IMR-90 (cell line): ENCODE results near the gene NFIA. TPM values are rescaled to one million over a fixed set of nuclear protein-coding genes. Genes with fewer than 3 reads are reported as not detected.

Source experiments
- ATAC-seq: fragments of 200-7000 bp; cut with Tn5 transposase; 2 replicates; pipeline ENCODE4 v1.9.1; 2020; ENCODE audit warnings: low read depth, mild to moderate bottlenecking, moderate library complexity
- BruUV-seq: library from RNA; stranded (reverse); fragments of 400-500 nt; replicated peaks from 2 replicates; lab custom pipeline; 2021; lab: Mats Ljungman, UMichigan
- CTCF ChIA-PET: fragments of 300-600 bp; formaldehyde crosslinking; extraction: SDS; loops from one replicate; lab custom pipeline; 2021; ENCODE audit warnings: antibody characterized with exemption; lab: Yijun Ruan, JAX
- POLR2A ChIA-PET: fragments of 300-600 bp; sonication (Branson Sonifier 250); formaldehyde crosslinking; loops from one replicate; lab custom pipeline; 2022; ENCODE audit warnings: antibody characterized with exemption; ENCODE audit not compliant: unreplicated experiment; lab: Charles Lee
- DNase-seq: peaks from one replicate; pipeline ENCODE4 v3.0.0; 2013
- H2AFZ ChIP-seq: replicated peaks from 2 replicates; pipeline ENCODE3; 2013; ENCODE audit warnings: low read length, mild to moderate bottlenecking; ENCODE audit not compliant: poor library complexity
- H2AK5ac ChIP-seq: 2 replicates; pipeline ENCODE4 v1.6.1; 2013; ENCODE audit warnings: low read depth, low read length, inconsistent platforms
- H2AK9ac ChIP-seq: replicated peaks from 2 replicates; pipeline ENCODE3; 2013; ENCODE audit warnings: mild to moderate bottlenecking, low read depth, low read length, moderate library complexity; ENCODE audit not compliant: poor library complexity
- H2BK120ac ChIP-seq: 2 replicates; pipeline ENCODE4 v1.6.1; 2013; ENCODE audit warnings: low read depth, low read length, inconsistent platforms
- H2BK15ac ChIP-seq: 3 replicates; pipeline ENCODE4 v1.6.1; 2013; ENCODE audit warnings: low read depth, low read length, inconsistent platforms
- H2BK20ac ChIP-seq: 2 replicates; pipeline ENCODE4 v1.6.1; 2013; ENCODE audit warnings: low read depth, mild to moderate bottlenecking, inconsistent platforms, low read length, moderate library complexity
- H2BK5ac ChIP-seq: 2 replicates; pipeline ENCODE4 v1.6.1; 2013; ENCODE audit warnings: mild to moderate bottlenecking, low read depth, low read length, inconsistent platforms; ENCODE audit not compliant: poor library complexity, severe bottlenecking
- H3K14ac ChIP-seq: replicated peaks from 2 replicates; pipeline ENCODE4 v1.6.1; 2013; ENCODE audit warnings: low read depth, low read length, inconsistent platforms
- H3K18ac ChIP-seq: 2 replicates; pipeline ENCODE4 v1.6.1; 2013; ENCODE audit warnings: low read depth, low read length, control low read depth
- H3K23ac ChIP-seq: 2 replicates; pipeline ENCODE4 v1.6.1; 2013; ENCODE audit warnings: low read depth, low read length, inconsistent platforms
- H3K27ac ChIP-seq: 2 replicates; pipeline ENCODE4 v1.5.1; 2013; ENCODE audit warnings: mild to moderate bottlenecking, control low read depth, low read length; ENCODE audit not compliant: insufficient read depth
- H3K27me3 ChIP-seq: 2 replicates; pipeline ENCODE4 v1.6.1; 2013; ENCODE audit warnings: low read length; ENCODE audit not compliant: control insufficient read depth, insufficient read depth
- H3K36me3 ChIP-seq: 2 replicates; pipeline ENCODE4 v1.6.1; 2013; ENCODE audit warnings: low read length, mixed read lengths; ENCODE audit not compliant: control insufficient read depth, insufficient read depth
- H3K4ac ChIP-seq: 2 replicates; pipeline ENCODE4 v1.6.1; 2013; ENCODE audit warnings: low read depth, low read length, inconsistent platforms
- H3K4me1 ChIP-seq: 2 replicates; pipeline ENCODE4 v1.6.1; 2013; ENCODE audit warnings: low read length, mixed read lengths; ENCODE audit not compliant: control insufficient read depth, insufficient read depth
- H3K4me2 ChIP-seq: 2 replicates; pipeline ENCODE4 v1.6.1; 2013; ENCODE audit warnings: low read depth, mild to moderate bottlenecking, control low read depth, low read length, moderate library complexity
- H3K4me3 ChIP-seq: 2 replicates; pipeline ENCODE4 v1.5.1; 2013; ENCODE audit warnings: low read depth, mild to moderate bottlenecking, control low read depth, low read length, moderate library complexity; ENCODE audit not compliant: insufficient read depth
- H3K56ac ChIP-seq: 2 replicates; pipeline ENCODE4 v1.6.1; 2013; ENCODE audit warnings: low read length, inconsistent platforms; ENCODE audit not compliant: insufficient read depth; ENCODE audit errors: extremely low read depth
- H3K79me1 ChIP-seq, 2 experiments: 2 replicates each; pipeline ENCODE4 v1.6.1; 2013; ENCODE audit warnings: low read length in 2 of 2, inconsistent platforms in 1 of 2, low read depth in 1 of 2
- H3K9ac ChIP-seq: 2 replicates; pipeline ENCODE4 v1.6.1; 2013; ENCODE audit warnings: low read depth, low read length, control low read depth
- H3K9me1 ChIP-seq: 2 replicates; pipeline ENCODE4 v1.6.1; 2013; ENCODE audit warnings: low read length, inconsistent platforms; ENCODE audit not compliant: insufficient read depth
- H3K9me3 ChIP-seq: 2 replicates; pipeline ENCODE4 v1.6.1; 2013; ENCODE audit warnings: low read length; ENCODE audit not compliant: control insufficient read depth, insufficient read depth
- H4K20me1 ChIP-seq: 2 replicates; pipeline ENCODE4 v1.6.1; 2013; ENCODE audit warnings: low read length, inconsistent platforms; ENCODE audit not compliant: insufficient read depth
- H4K5ac ChIP-seq: 2 replicates; pipeline ENCODE4 v1.6.1; 2013; ENCODE audit warnings: mild to moderate bottlenecking, low read depth, low read length, control low read depth
- H4K8ac ChIP-seq, 2 experiments: 2 replicates each; pipeline ENCODE4 v1.6.1; 2013; ENCODE audit warnings: low read depth in 2 of 2, low read length in 2 of 2, control low read depth in 1 of 2, inconsistent platforms in 1 of 2
- H4K91ac ChIP-seq: 2 replicates; pipeline ENCODE4 v1.6.1; 2013; ENCODE audit warnings: low read depth, low read length, inconsistent platforms; ENCODE audit not compliant: insufficient read depth
- CEBPB ChIP-seq: IDR thresholded peaks from 2 replicates; pipeline ENCODE4 v1.6.1; 2012; ENCODE audit warnings: low read depth, low read length, improper control_type of control experiment
- MAFK ChIP-seq: IDR thresholded peaks from 2 replicates; pipeline ENCODE4 v1.6.1; 2012; ENCODE audit warnings: low read depth, low read length, improper control_type of control experiment
- WGBS, 2 experiments: methylation state at CpG; one replicate each; pipeline versions ENCODE4 v1.1.5 to v1.1.7; 2013; ENCODE audit warnings: missing lambda C conversion rate in 2 of 2; ENCODE audit not compliant: insufficient read length in 1 of 2; ENCODE audit errors: extremely low coverage in 2 of 2; 5-methylcytosine and 5-hydroxymethylcytosine counted together
- dilution Hi-C: fragments of 300-500 bp; cut with HindIII; formaldehyde crosslinking; loops from one replicate; pipeline ENCODE4 v1.14.3; 2018; ENCODE audit warnings: low sequenced_read_pairs; ENCODE audit not compliant: unreplicated experiment
- in situ Hi-C: fragments of 300-500 bp; cut with MboI; formaldehyde crosslinking; loops from 3 replicates; pipeline ENCODE4 v1.14.3; 2019; ENCODE audit warnings: low sequenced_read_pairs, inconsistent platforms, mixed read lengths
- intact Hi-C: fragments of 100-400 bp; cut with micrococcal nuclease; formaldehyde crosslinking; loops from 2 replicates; pipeline ENCODE4 v1.10.0; 2022
- polyA plus RNA-seq, 3 experiments: library from polyadenylated mRNA; depleted of rRNA; stranded (reverse); fragments of >200 nt; gene quantifications; 2 replicates each; pipeline ENCODE4 v1.2.3, GENCODE V29; 2012; ENCODE audit warnings: low replicate concordance in 1 of 3
- total RNA-seq: library from RNA; depleted of rRNA; stranded (reverse); fragments of >200 nt; gene quantifications from 2 replicates; pipeline ENCODE4 v1.2.3, GENCODE V29; 2012

NFIA gene
- total and polyA plus RNA-seq, 2 of the 4 experiments (the other 2 are of a cell fraction) = 1.6 to 2.2 TPM

DNA sequence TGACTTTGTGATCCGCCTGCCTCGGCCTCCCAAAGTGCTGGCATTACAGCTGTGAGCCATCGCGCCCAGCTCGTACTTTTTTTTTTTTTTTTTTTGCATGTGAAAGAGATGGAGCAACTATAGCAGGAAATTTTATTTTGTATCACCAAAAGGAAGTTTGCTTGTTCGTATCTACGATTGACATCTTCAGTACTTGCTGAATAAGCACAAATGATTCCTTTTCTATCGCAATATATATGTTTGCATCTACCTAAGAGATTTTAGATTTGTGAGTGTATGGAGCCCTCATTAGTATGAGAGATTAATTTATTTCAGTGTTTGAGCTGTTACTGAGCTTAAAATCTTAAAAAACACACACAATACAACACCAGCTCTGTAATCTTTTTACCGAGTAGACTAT, 143.1 kb downstream of the NFIA start:
- Histone ChIP-seq H3K79me1 (no peaks in the 10 kb centered on the region), H3K4me3 (no peak overlapping the region), H2BK15ac (no peak overlapping the region), H2BK120ac (no peak overlapping the region), H3K9me3 (no peaks in the 10 kb centered on the region), H3K27me3 (no peaks in the 10 kb centered on the region), H3K9ac (no peak overlapping the region), H4K5ac (no peak overlapping the region), H4K20me1 (no peaks in the 10 kb centered on the region), H3K23ac (no peak overlapping the region), H3K56ac (no peak overlapping the region), H2BK20ac (no peak overlapping the region), H4K91ac (no peak overlapping the region), H2AK5ac (no peak overlapping the region), H3K9me1 (no peaks in the 10 kb centered on the region), H2AK9ac (no peak overlapping the region), H4K8ac (no peak overlapping the region), H3K18ac (no peak overlapping the region), H3K14ac (no peak overlapping the region), H3K4ac (no peak overlapping the region), H3K4me2 (no peak overlapping the region), H3K27ac (no peak overlapping the region), H3K36me3 (no peaks in the 10 kb centered on the region), H2AFZ (no peak overlapping the region), H2BK5ac (no peak overlapping the region), H3K4me1 (no peaks in the 10 kb centered on the region)
- ChIA-PET CTCF (no interaction called here), POLR2A (no interaction called here)
- in situ Hi-C loops = no loop called here
- intact Hi-C loops = no loop called here
- TF ChIP-seq MAFK (peak; percentile 58), CEBPB (no peak)
- no TSS peak for BruUV-seq
- DNase-seq = no peak
- ATAC-seq = no peak
- dilution Hi-C loops = no loop called here
- WGBS, 2 experiments = no CpG with 5 or more reads among the region's 9 CpGs
